Measurements from ENCODE around the gene CNTD1. TPM values are rescaled to one million over a fixed set of nuclear protein-coding genes. Genes with fewer than 3 reads are reported as not detected.

The CNTD1 gene
- total and polyA plus RNA-seq, 2 of the 4 experiments (the other 2 are of a cell fraction) = not detected

DNA sequence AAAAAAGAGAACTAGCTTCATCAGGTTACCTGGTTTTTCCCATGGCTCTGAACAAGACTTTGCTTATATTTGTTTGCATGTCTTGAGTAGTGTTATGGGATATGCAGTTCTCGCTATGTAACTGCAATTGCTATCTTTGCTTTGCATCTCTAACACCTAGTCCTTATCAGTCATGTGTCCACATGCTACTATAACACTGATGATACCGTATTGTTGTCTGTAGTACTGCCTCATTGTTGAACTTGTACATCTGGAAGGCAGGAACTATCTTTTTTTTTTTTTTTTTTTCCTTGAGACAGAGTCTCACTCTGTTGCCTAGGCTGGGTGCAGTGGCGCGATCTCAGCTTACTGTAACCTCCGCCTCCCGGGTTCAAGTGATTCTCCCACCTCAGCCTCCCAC is 37.1 kb downstream of the CNTD1 start:
- Histone ChIP-seq H3K36me3 (ENCODE audit: control insufficient read depth, insufficient read depth, low read length) (peaks cover 30% of the 10 kb centered on the region), H2AK5ac (ENCODE audit: low read depth, low read length) (no peak overlapping the region), H2BK120ac (ENCODE audit: low read depth, low read length) (no peak overlapping the region), H3K18ac (ENCODE audit: low read depth, low read length) (no peak overlapping the region), H4K5ac (ENCODE audit: low read depth, low read length) (no peak overlapping the region), H3K9me3 (ENCODE audit: control insufficient read depth, insufficient read depth, low read length) (no peaks in the 10 kb centered on the region), H3K79me1 (ENCODE audit: low read depth in 1 of 2, low read length in 2 of 2) (peaks cover 47 to 62% of the 10 kb centered on the region in 2 experiments), H2BK5ac (ENCODE audit: low read depth, low read length, poor library complexity, severe bottlenecking) (no peak overlapping the region), H3K23ac (ENCODE audit: low read depth, low read length) (no peak overlapping the region), H2AK9ac (replicated peaks; ENCODE audit: low read depth, low read length, poor library complexity) (no peak overlapping the region), H4K8ac (ENCODE audit: low read depth in 2 of 2, low read length in 2 of 2) (no peak overlapping the region), H3K9ac (ENCODE audit: low read depth, low read length) (no peak overlapping the region), H3K27me3 (ENCODE audit: control insufficient read depth, insufficient read depth, low read length) (no peaks in the 10 kb centered on the region), H3K4me3 (ENCODE audit: insufficient read depth, low read depth, low read length) (no peak overlapping the region), H3K14ac (replicated peaks; ENCODE audit: low read depth, low read length) (no peak overlapping the region), H3K9me1 (ENCODE audit: insufficient read depth, low read length) (no peaks in the 10 kb centered on the region), H3K27ac (ENCODE audit: insufficient read depth, low read length) (no peak overlapping the region), H3K4me1 (ENCODE audit: control insufficient read depth, insufficient read depth, low read length) (0 out of 2 replicates have a peak, but pooled peaks cover 3% of the 10 kb centered on the region), H3K4ac (ENCODE audit: low read depth, low read length) (no peak overlapping the region), H2BK15ac (ENCODE audit: low read depth, low read length) (no peak overlapping the region), H3K56ac (ENCODE audit: extremely low read depth, insufficient read depth, low read length) (no peak overlapping the region), H4K20me1 (ENCODE audit: insufficient read depth, low read length) (peaks cover 4% of the 10 kb centered on the region; the same call in 1 of the 2 replicates), H2BK20ac (ENCODE audit: low read depth, low read length) (no peak overlapping the region), H4K91ac (ENCODE audit: insufficient read depth, low read depth, low read length) (no peak overlapping the region), H2AFZ (replicated peaks; ENCODE audit: low read length, poor library complexity) (no peak overlapping the region), H3K4me2 (ENCODE audit: low read depth, low read length) (no peak overlapping the region)
- intact Hi-C loops (cut with micrococcal nuclease) (no loop called here), in situ Hi-C loops (cut with MboI; ENCODE audit: low sequenced_read_pairs) (no loop called here), dilution Hi-C loops (cut with HindIII; ENCODE audit: low sequenced_read_pairs, unreplicated experiment) (no loop called here)
- BruUV-seq (replicated peaks) = no TSS peak
- WGBS, 2 experiments (ENCODE audit: extremely low coverage in 2 of 2, insufficient read length in 1 of 2) = 100% methylated on average over 3 of the region's 6 CpGs; no CpG with 5 or more reads in 1 of the 2 experiments
- ATAC-seq (ENCODE audit: low read depth) = no peak
- no peak for TF ChIP-seq RCOR1 (IDR thresholded peaks at IDR 0.05; ENCODE audit: insufficient replicate concordance, low read length)
- no peak for TF ChIP-seq MAFK (IDR thresholded peaks at IDR 0.05; ENCODE audit: low read depth, low read length)
- TF ChIP-seq MXI1 (IDR thresholded peaks at IDR 0.05; ENCODE audit: borderline replicate concordance, low read depth, low read length) = no peak
- TF ChIP-seq, protein P1, sequence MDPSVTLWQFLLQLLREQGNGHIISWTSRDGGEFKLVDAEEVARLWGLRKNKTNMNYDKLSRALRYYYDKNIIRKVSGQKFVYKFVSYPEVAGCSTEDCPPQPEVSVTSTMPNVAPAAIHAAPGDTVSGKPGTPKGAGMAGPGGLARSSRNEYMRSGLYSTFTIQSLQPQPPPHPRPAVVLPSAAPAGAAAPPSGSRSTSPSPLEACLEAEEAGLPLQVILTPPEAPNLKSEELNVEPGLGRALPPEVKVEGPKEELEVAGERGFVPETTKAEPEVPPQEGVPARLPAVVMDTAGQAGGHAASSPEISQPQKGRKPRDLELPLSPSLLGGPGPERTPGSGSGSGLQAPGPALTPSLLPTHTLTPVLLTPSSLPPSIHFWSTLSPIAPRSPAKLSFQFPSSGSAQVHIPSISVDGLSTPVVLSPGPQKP (IDR thresholded peaks at IDR 0.05; ENCODE audit: borderline replicate concordance, low read depth, low read length) = no peak
- no peak for TF ChIP-seq BHLHE40 (IDR thresholded peaks at IDR 0.05; ENCODE audit: low read depth, low read length)
- no peak for TF ChIP-seq CEBPB (IDR thresholded peaks at IDR 0.05; ENCODE audit: low read depth, low read length)
- TF ChIP-seq POLR2A (IDR thresholded peaks at IDR 0.05; ENCODE audit: low read depth, low read length) = no peak
- TF ChIP-seq FOS (IDR thresholded peaks at IDR 0.05; ENCODE audit: low read depth, low read length) = no peak
- no peak for TF ChIP-seq SMC3 (IDR thresholded peaks at IDR 0.05; ENCODE audit: low read depth, low read length)
- TF ChIP-seq, protein P2, sequence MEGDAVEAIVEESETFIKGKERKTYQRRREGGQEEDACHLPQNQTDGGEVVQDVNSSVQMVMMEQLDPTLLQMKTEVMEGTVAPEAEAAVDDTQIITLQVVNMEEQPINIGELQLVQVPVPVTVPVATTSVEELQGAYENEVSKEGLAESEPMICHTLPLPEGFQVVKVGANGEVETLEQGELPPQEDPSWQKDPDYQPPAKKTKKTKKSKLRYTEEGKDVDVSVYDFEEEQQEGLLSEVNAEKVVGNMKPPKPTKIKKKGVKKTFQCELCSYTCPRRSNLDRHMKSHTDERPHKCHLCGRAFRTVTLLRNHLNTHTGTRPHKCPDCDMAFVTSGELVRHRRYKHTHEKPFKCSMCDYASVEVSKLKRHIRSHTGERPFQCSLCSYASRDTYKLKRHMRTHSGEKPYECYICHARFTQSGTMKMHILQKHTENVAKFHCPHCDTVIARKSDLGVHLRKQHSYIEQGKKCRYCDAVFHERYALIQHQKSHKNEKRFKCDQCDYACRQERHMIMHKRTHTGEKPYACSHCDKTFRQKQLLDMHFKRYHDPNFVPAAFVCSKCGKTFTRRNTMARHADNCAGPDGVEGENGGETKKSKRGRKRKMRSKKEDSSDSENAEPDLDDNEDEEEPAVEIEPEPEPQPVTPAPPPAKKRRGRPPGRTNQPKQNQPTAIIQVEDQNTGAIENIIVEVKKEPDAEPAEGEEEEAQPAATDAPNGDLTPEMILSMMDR (conservative IDR thresholded peaks at IDR 0.05; ENCODE audit: low read depth, low read length) = no peak
- TF ChIP-seq RFX5 (IDR thresholded peaks at IDR 0.05; ENCODE audit: low read depth, low read length) = no peak
- TF ChIP-seq RAD21 (IDR thresholded peaks at IDR 0.05; ENCODE audit: low read length) = no peak
- TF ChIP-seq, protein P3, sequence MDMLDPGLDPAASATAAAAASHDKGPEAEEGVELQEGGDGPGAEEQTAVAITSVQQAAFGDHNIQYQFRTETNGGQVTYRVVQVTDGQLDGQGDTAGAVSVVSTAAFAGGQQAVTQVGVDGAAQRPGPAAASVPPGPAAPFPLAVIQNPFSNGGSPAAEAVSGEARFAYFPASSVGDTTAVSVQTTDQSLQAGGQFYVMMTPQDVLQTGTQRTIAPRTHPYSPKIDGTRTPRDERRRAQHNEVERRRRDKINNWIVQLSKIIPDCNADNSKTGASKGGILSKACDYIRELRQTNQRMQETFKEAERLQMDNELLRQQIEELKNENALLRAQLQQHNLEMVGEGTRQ (IDR thresholded peaks at IDR 0.05; ENCODE audit: low read depth, low read length) = no peak
- no peak for TF ChIP-seq CHD1 (IDR thresholded peaks at IDR 0.05; ENCODE audit: low read depth, low read length)
- ChIA-PET CTCF (interaction anchor here (1.2 kb wide), 1 partner anchor 12 kb away, joined by 3 read pairs; the partner anchor contains the start of gene BECN1), POLR2A (ENCODE audit: unreplicated experiment) (no interaction called here)
- DNase-seq = no peak
